HCT116 (cell line): ENCODE results near the gene SPATS1.

Experiments
- EZH2 ChIP-seq: fragments of 200-600 bp; sonication (generic); IDR thresholded peaks from 2 replicates; pipeline ENCODE4 v1.6.1; 2017; ENCODE audit warnings: antibody characterized with exemption, mixed run types
- POLR2A ChIP-seq: IDR thresholded peaks from 2 replicates; pipeline ENCODE4 v1.7.0; 2011; ENCODE audit warnings: borderline replicate concordance; ENCODE audit not compliant: insufficient read depth, insufficient read length; ENCODE audit errors: extremely low read depth
- SIN3A ChIP-seq: IDR thresholded peaks from 2 replicates; pipeline ENCODE4 v1.6.1; 2012; ENCODE audit warnings: low read depth
- TF ChIP-seq, protein P1 (sequence below), 3 experiments: fragments of 200-600 bp in 1 of 3; sonication (generic) in 1 of 3; IDR thresholded peaks in 2 of 3; conservative IDR thresholded peaks in 1 of 3; 2 replicates each; pipeline ENCODE4 v1.5.1; 2012 to 2017; ENCODE audit warnings: low read depth in 2 of 3, low read length in 2 of 3, antibody characterized with exemption in 1 of 3, borderline replicate concordance in 1 of 3, control low read depth in 1 of 3, mild to moderate bottlenecking in 1 of 3, mixed read lengths in 1 of 3, mixed run types in 1 of 3, moderate library complexity in 1 of 3; ENCODE audit not compliant: insufficient read depth in 1 of 3
- TF ChIP-seq, protein P2 (sequence below): IDR thresholded peaks from 2 replicates; pipeline ENCODE4 v1.6.1; 2011; ENCODE audit warnings: mild to moderate bottlenecking, low read length, moderate library complexity; ENCODE audit not compliant: insufficient replicate concordance; ENCODE audit errors: extremely low read depth
- TF ChIP-seq, protein P3 (sequence below): IDR thresholded peaks from 2 replicates; pipeline ENCODE4 v1.6.1; 2012

DNA sequence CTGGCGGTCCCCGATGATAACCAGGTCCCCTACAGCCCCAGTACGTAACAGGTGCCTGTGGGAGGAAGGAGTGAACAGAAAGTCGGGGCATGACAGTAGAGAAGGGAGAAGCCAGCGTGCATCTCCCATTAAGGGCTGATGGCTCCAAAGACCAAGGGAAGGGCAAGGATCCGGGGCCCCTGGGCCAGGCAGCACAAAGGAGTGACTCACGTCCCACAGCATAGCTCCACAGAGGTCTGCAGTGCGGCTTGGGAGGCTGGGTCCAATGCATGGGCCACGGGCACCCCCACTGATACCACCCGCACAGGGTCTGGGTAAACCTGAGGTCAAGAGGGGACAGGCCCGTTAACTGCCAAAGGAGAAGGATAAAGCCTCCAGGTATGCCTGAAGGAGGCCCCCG, 39.6 kb upstream of the SPATS1 start:
- no peak for TF ChIP-seq EZH2
- TF ChIP-seq POLR2A: no peak
- TF ChIP-seq, protein P1, sequence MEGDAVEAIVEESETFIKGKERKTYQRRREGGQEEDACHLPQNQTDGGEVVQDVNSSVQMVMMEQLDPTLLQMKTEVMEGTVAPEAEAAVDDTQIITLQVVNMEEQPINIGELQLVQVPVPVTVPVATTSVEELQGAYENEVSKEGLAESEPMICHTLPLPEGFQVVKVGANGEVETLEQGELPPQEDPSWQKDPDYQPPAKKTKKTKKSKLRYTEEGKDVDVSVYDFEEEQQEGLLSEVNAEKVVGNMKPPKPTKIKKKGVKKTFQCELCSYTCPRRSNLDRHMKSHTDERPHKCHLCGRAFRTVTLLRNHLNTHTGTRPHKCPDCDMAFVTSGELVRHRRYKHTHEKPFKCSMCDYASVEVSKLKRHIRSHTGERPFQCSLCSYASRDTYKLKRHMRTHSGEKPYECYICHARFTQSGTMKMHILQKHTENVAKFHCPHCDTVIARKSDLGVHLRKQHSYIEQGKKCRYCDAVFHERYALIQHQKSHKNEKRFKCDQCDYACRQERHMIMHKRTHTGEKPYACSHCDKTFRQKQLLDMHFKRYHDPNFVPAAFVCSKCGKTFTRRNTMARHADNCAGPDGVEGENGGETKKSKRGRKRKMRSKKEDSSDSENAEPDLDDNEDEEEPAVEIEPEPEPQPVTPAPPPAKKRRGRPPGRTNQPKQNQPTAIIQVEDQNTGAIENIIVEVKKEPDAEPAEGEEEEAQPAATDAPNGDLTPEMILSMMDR (IDR thresholded peaks at IDR 0.05 in 2 of 3, conservative IDR thresholded peaks at IDR 0.05 in 1 of 3; ENCODE audit: borderline replicate concordance in 1 of 3, insufficient read depth in 1 of 3, low read depth in 2 of 3, low read length in 2 of 3): no peak
- TF ChIP-seq, protein P2, sequence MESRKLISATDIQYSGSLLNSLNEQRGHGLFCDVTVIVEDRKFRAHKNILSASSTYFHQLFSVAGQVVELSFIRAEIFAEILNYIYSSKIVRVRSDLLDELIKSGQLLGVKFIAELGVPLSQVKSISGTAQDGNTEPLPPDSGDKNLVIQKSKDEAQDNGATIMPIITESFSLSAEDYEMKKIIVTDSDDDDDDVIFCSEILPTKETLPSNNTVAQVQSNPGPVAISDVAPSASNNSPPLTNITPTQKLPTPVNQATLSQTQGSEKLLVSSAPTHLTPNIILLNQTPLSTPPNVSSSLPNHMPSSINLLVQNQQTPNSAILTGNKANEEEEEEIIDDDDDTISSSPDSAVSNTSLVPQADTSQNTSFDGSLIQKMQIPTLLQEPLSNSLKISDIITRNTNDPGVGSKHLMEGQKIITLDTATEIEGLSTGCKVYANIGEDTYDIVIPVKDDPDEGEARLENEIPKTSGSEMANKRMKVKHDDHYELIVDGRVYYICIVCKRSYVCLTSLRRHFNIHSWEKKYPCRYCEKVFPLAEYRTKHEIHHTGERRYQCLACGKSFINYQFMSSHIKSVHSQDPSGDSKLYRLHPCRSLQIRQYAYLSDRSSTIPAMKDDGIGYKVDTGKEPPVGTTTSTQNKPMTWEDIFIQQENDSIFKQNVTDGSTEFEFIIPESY: no peak
- TF ChIP-seq SIN3A: no peak
- TF ChIP-seq, protein P3, sequence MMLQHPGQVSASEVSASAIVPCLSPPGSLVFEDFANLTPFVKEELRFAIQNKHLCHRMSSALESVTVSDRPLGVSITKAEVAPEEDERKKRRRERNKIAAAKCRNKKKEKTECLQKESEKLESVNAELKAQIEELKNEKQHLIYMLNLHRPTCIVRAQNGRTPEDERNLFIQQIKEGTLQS: no peak
